GM23248 (cell line): ENCODE data around the gene NPAS3.

Experiments used
- EZH2 ChIP-seq: fragments of 200-600 bp; sonication (generic); IDR thresholded peaks from 2 replicates; pipeline ENCODE4 v1.6.1; 2018; ENCODE audit warnings: antibody characterized with exemption, mild to moderate bottlenecking; ENCODE audit not compliant: insufficient read depth, poor library complexity, severe bottlenecking
- EZH2phosphoT487 ChIP-seq: fragments of 200-600 bp; sonication (generic); IDR thresholded peaks from 2 replicates; pipeline ENCODE4 v1.6.1; 2018; ENCODE audit warnings: antibody characterized with exemption, moderate library complexity, mild to moderate bottlenecking, low read depth; ENCODE audit not compliant: insufficient read depth

GRCh38 chr14:33414041-33414440, 475.4 kb downstream of the NPAS3 start:
- no peak for TF ChIP-seq EZH2
- no peak for TF ChIP-seq EZH2phosphoT487
